ENCODE data around the gene CYP19A1. TPM values are rescaled to one million over a fixed set of nuclear protein-coding genes. Genes with fewer than 3 reads are reported as not detected.

CYP19A1 gene
- total RNA-seq, 4 donors from 2014 or later, result not detected

- Histone ChIP-seq H3K27me3 (no peaks in the 10 kb centered on the region), H3K4me3 (no peak overlapping the region), H3K27ac (no peak overlapping the region), H3K36me3 (no peaks in the 10 kb centered on the region), H3K9me3 (no peaks in the 10 kb centered on the region), H3K4me1 (no peaks in the 10 kb centered on the region)
- DNase-seq, result no peak
- intact Hi-C loops (cut with DNase I; ENCODE audit: low total_unique reads), result no loop called here
- TF ChIP-seq POLR2A (IDR thresholded peaks at IDR 0.05) (no peak), CTCF (IDR thresholded peaks at IDR 0.05) (no peak)
Observed at GRCh38 chr15:51321316-51321715, 17.1 kb downstream of the CYP19A1 start.

GRCh38 chr15:51320843-51321242 lies 17.6 kb downstream of the CYP19A1 start:
- H3K27ac ChIP-seq, result no peak overlapping the region
- intact Hi-C loops (cut with DNase I; ENCODE audit: low total_unique reads), result no loop called here

GRCh38 chr15:51319539-51319938 lies 18.9 kb downstream of the CYP19A1 start:
- Histone ChIP-seq H3K4me3 (no peak overlapping the region), H3K27ac (no peak overlapping the region), H3K27me3 (no peaks in the 10 kb centered on the region), H3K9me3 (no peaks in the 10 kb centered on the region), H3K36me3 (no peaks in the 10 kb centered on the region), H3K4me1 (no peaks in the 10 kb centered on the region)
- intact Hi-C loops (cut with DNase I; ENCODE audit: low total_unique reads), result no loop called here
- TF ChIP-seq POLR2A (IDR thresholded peaks at IDR 0.05) (no peak), CTCF (IDR thresholded peaks at IDR 0.05) (no peak)
- no peak for DNase-seq

More at GRCh38 chr15:51320843-51321242, 17.6 kb downstream of the CYP19A1 start:
- H3K27me3 ChIP-seq, result no peaks in the 10 kb centered on the region
- no peak for DNase-seq
- no peaks in the 10 kb centered on the region for H3K36me3 ChIP-seq
- TF ChIP-seq POLR2A (IDR thresholded peaks at IDR 0.05) (no peak), CTCF (IDR thresholded peaks at IDR 0.05) (no peak)
- H3K9me3 ChIP-seq, result no peaks in the 10 kb centered on the region
- no peaks in the 10 kb centered on the region for H3K4me1 ChIP-seq
- H3K4me3 ChIP-seq, result no peak overlapping the region

- Histone ChIP-seq H3K4me1 (no peaks in the 10 kb centered on the region), H3K36me3 (no peaks in the 10 kb centered on the region), H3K4me3 (no peak overlapping the region), H3K9me3 (no peaks in the 10 kb centered on the region), H3K27ac (no peak overlapping the region), H3K27me3 (no peaks in the 10 kb centered on the region)
- TF ChIP-seq POLR2A (IDR thresholded peaks at IDR 0.05) (no peak), CTCF (IDR thresholded peaks at IDR 0.05) (no peak)
- intact Hi-C loops (cut with DNase I; ENCODE audit: low total_unique reads), result no loop called here
- no peak for DNase-seq
Observed at GRCh38 chr15:51318382-51319150, 19.8 kb downstream of the CYP19A1 start.

GRCh38 chr15:51316636-51317035 lies 21.8 kb downstream of the CYP19A1 start:
- Histone ChIP-seq H3K36me3 (no peaks in the 10 kb centered on the region), H3K4me1 (no peaks in the 10 kb centered on the region)

More at GRCh38 chr15:51316636-51317035, 21.8 kb downstream of the CYP19A1 start:
- H3K9me3 ChIP-seq, result no peaks in the 10 kb centered on the region
- TF ChIP-seq CTCF (IDR thresholded peaks at IDR 0.05), result no peak
- no peak overlapping the region for H3K27ac ChIP-seq
- H3K27me3 ChIP-seq, result no peaks in the 10 kb centered on the region
- no peak overlapping the region for H3K4me3 ChIP-seq
- intact Hi-C loops (cut with DNase I; ENCODE audit: low total_unique reads), result no loop called here
- DNase-seq, result no peak
